K562 (cell line): ENCODE data around the gene FXYD4. TPM values are rescaled to one million over a fixed set of nuclear protein-coding genes. Genes with fewer than 3 reads are reported as not detected.

Experiments used
- ATAC-seq: fragments of 200-7000 bp; cut with Tn5 transposase; 3 replicates; pipeline ENCODE4 v1.9.1; 2020; ENCODE audit warnings: moderate library complexity
- BruUV-seq: library from RNA; stranded (reverse); fragments of 400-500 nt; replicated peaks from 2 replicates; lab custom pipeline; 2021; lab: Mats Ljungman, UMichigan
- CTCF ChIA-PET: fragments of 300-600 bp; formaldehyde crosslinking; extraction: SDS; loops from one replicate; lab custom pipeline; 2021; ENCODE audit warnings: low intra/inter-chr PET ratio; lab: Yijun Ruan, JAX
- POLR2A ChIA-PET: fragments of 300-600, 350-650 bp; sonication (Branson Sonifier 250); formaldehyde crosslinking; extraction: SDS; loops from one replicate; lab custom pipeline; 2021; ENCODE audit warnings: antibody characterized with exemption, inconsistent platforms; lab: Yijun Ruan, JAX
- DNase-seq, 4 experiments: peaks; one replicate each; pipeline versions ENCODE4 v3.0.0 to v3.0.0-alpha.2; 2011 to 2018; ENCODE audit warnings: low spot score in 3 of 4, mixed read lengths in 3 of 4; ENCODE audit errors: extremely low read depth in 1 of 4
- FAIRE-seq: peaks from 2 replicates; lab custom pipeline; 2011; peaks lifted over from hg19 to GRCh38; lab: Jason Lieb, UNC
- H2AFZ ChIP-seq: 2 replicates; pipeline ENCODE4 v1.6.0; 2011; ENCODE audit warnings: low read depth, low read length, control low read depth, inconsistent platforms
- H3K27ac ChIP-seq: fragments of 200-600 bp; 3 replicates; pipeline ENCODE4 v1.8.0; 2011; ENCODE audit warnings: low read depth, mild to moderate bottlenecking, control low read depth, inconsistent platforms, low read length, moderate library complexity, mixed read lengths; ENCODE audit errors: extremely low read depth
- H3K27me3 ChIP-seq, 2 experiments: fragments of 300-600 bp in 1 of 2; 2 replicates in 1 of 2; 3 replicates in 1 of 2; pipeline versions ENCODE4 v1.6.0 to v1.8.0; 2011; ENCODE audit warnings: inconsistent platforms in 2 of 2, low read length in 2 of 2, mild to moderate bottlenecking in 1 of 2, mixed read lengths in 1 of 2, moderate library complexity in 1 of 2; ENCODE audit not compliant: control insufficient read depth in 2 of 2, insufficient read depth in 2 of 2
- H3K36me3 ChIP-seq: fragments of 300-600 bp; 3 replicates; pipeline ENCODE4 v1.8.0; 2011; ENCODE audit warnings: mild to moderate bottlenecking, low read length, inconsistent platforms; ENCODE audit not compliant: control insufficient read depth, insufficient read depth
- H3K4me1 ChIP-seq, 2 experiments: fragments of 200-600 bp in 1 of 2; replicated peaks in 1 of 2; 2 replicates in 1 of 2; 3 replicates in 1 of 2; pipeline versions ENCODE4 v1.5.1 to v1.8.0; 2011; ENCODE audit warnings: inconsistent platforms in 2 of 2, low read length in 2 of 2, mild to moderate bottlenecking in 1 of 2, mixed read lengths in 1 of 2, moderate library complexity in 1 of 2; ENCODE audit not compliant: control insufficient read depth in 2 of 2, insufficient read depth in 2 of 2
- H3K4me2 ChIP-seq: 2 replicates; pipeline ENCODE4 v1.6.1; 2011; ENCODE audit warnings: low read length, control low read depth, inconsistent platforms, mixed read lengths; ENCODE audit not compliant: insufficient read depth
- H3K4me3 ChIP-seq: fragments of 200-600 bp; sonication (generic), shearing (Covaris generic); 2 replicates; pipeline ENCODE4 v1.5.1; 2016; ENCODE audit warnings: control low read depth, inconsistent platforms
- H3K79me2 ChIP-seq: fragments of 200-600 bp; 3 replicates; pipeline ENCODE4 v1.8.0; 2011; ENCODE audit warnings: low read length, inconsistent platforms; ENCODE audit not compliant: control insufficient read depth, insufficient read depth
- H3K9ac ChIP-seq, 2 experiments: 2 replicates each; pipeline versions ENCODE4 v1.6.0 to v1.6.1; 2011; ENCODE audit warnings: low read depth in 2 of 2, low read length in 2 of 2, control low read depth in 1 of 2, inconsistent platforms in 1 of 2, mild to moderate bottlenecking in 1 of 2, mixed read lengths in 1 of 2; ENCODE audit not compliant: insufficient read depth in 1 of 2
- H3K9me1 ChIP-seq: one replicate; pipeline ENCODE4 v1.6.0; 2011; ENCODE audit warnings: inconsistent platforms, mild to moderate bottlenecking, low read length, moderate library complexity; ENCODE audit not compliant: control insufficient read depth, insufficient read depth
- H3K9me3 ChIP-seq: replicated peaks from 2 replicates; pipeline ENCODE4 v1.5.1; 2011; ENCODE audit warnings: low read depth, low read length, inconsistent platforms; ENCODE audit not compliant: control insufficient read depth, insufficient read depth
- H4K20me1 ChIP-seq: replicated peaks from 2 replicates; pipeline ENCODE4 v1.6.1; 2011; ENCODE audit warnings: low read length, inconsistent platforms, mixed read lengths; ENCODE audit not compliant: control insufficient read depth, insufficient read depth
- CTBP1 ChIP-seq: fragments of 450-650 bp; IDR thresholded peaks from 2 replicates; pipeline ENCODE4 v1.6.1; 2016; ENCODE audit warnings: borderline replicate concordance
- MAZ ChIP-seq, 2 experiments: fragments of 450-650 bp in 1 of 2; sonication (generic) in 1 of 2; formaldehyde crosslinking; IDR thresholded peaks in 1 of 2; conservative IDR thresholded peaks in 1 of 2; 2 replicates each; pipeline versions ENCODE4 v1.4.0 to v1.5.0; 2020; ENCODE audit warnings: mild to moderate bottlenecking in 1 of 2, missing genetic modification reagents in 1 of 2
- TFAP4 ChIP-seq: sonication (generic); formaldehyde crosslinking; IDR thresholded peaks from 2 replicates; pipeline ENCODE4 v1.8.0; 2022; ENCODE audit warnings: missing genetic modification reagents, mild to moderate bottlenecking, moderate library complexity, borderline replicate concordance
- THRB ChIP-seq: fragments of 450-650 bp; formaldehyde crosslinking; conservative IDR thresholded peaks from 2 replicates; pipeline ENCODE4 v1.4.0; 2022; ENCODE audit warnings: mild to moderate bottlenecking, missing genetic modification characterization
- ZEB2 ChIP-seq: fragments of 450-650 bp; IDR thresholded peaks from 2 replicates; pipeline ENCODE4 v1.6.1; 2016
- WGBS: fragments of 100-300 bp; shearing (Covaris generic); methylation state at CpG from one replicate; pipeline ENCODE4 v1.1.6; 2016; ENCODE audit warnings: low coverage, mixed read lengths; ENCODE audit not compliant: insufficient coverage; ENCODE audit errors: missing lambda C conversion rate; 5-methylcytosine and 5-hydroxymethylcytosine counted together
- in situ Hi-C: fragments of 300-500 bp; cut with MboI; formaldehyde crosslinking; loops from 4 replicates; pipeline ENCODE4 v1.15.0; 2018; ENCODE audit warnings: inconsistent platforms, mixed read lengths
- intact Hi-C: fragments of 100-400 bp; cut with micrococcal nuclease; formaldehyde crosslinking; loops from 2 replicates; pipeline ENCODE4 v1.14.2; 2022
- polyA plus RNA-seq, 8 experiments: library from polyadenylated mRNA; depleted of rRNA in 4 of 8; stranded (reverse) in 5 of 8; unstranded in 3 of 8; fragments of >200 nt; fragmentation: Nextera tagmentation in 2 of 8; fragmentation: Illumina TruSeq in 1 of 8; extraction: Ambion mirVana in 2 of 8; extraction: Trizol in 1 of 8; gene quantifications; 2 replicates each; pipeline versions ENCODE4 v1.2.1 to v1.2.3, GENCODE V29; 2011 to 2014; ENCODE audit warnings: inconsistent platforms in 1 of 8, missing spikeins in 1 of 8
- total RNA-seq, 7 experiments: library from RNA; depleted of rRNA in 6 of 7; stranded (reverse); fragments of >200 nt in 6 of 7; fragmentation: Illumina TruSeq in 2 of 7; extraction: Trizol in 2 of 7; gene quantifications; 2 replicates each; pipeline versions ENCODE4 v1.2.1 to v1.2.3, GENCODE V29; 2011 to 2021; ENCODE audit warnings: low replicate concordance in 1 of 7

Gene FXYD4
- total and polyA plus RNA-seq, 9 of the 15 experiments (the other 6 are each of a cell fraction or from before 2014, with no cell fraction given), result not detected

- DNase-seq (no peak), FAIRE-seq (no peak), ATAC-seq (no peak)
- H2AFZ ChIP-seq, result no peak overlapping the region
- TF ChIP-seq TFAP4 (0 out of 2 replicates have a peak, but pooled peaks have one; percentile 13), CTBP1 (peak; percentile 53; the same call in 1 of the 2 replicates), ZEB2 (peak; percentile 61; the same call in 1 of the 2 replicates), THRB (no peak), MAZ (CRISPR knock-in tag; conservative IDR thresholded peaks at IDR 0.05 in 1 of 2, IDR thresholded peaks at IDR 0.05 in 1 of 2) (no peak)
- 4% methylated on average over 7 of the region's 7 CpGs for WGBS
- H3K36me3 ChIP-seq, result no peaks in the 10 kb centered on the region
- BruUV-seq, result no TSS peak
- no peaks in the 10 kb centered on the region for H3K79me2 ChIP-seq
- H3K4me1 ChIP-seq, result peaks cover 6 to 13% of the 10 kb centered on the region in 2 experiments
- CTCF ChIA-PET, result no interaction called here
- H3K9me3 ChIP-seq, result no peaks in the 10 kb centered on the region
- H3K27me3 ChIP-seq, result peaks cover 13 to 19% of the 10 kb centered on the region in 2 experiments; a peak in 4 of 5 replicates
- no peaks in the 10 kb centered on the region for H3K9me1 ChIP-seq
- in situ Hi-C loops (no loop called here), intact Hi-C loops (no loop called here)
- no peak overlapping the region for H3K4me2 ChIP-seq
- no peaks in the 10 kb centered on the region for H4K20me1 ChIP-seq
- no peak overlapping the region for H3K4me3 ChIP-seq
- no peak overlapping the region for H3K9ac ChIP-seq
- POLR2A ChIA-PET, result no interaction called here
- H3K27ac ChIP-seq, result no peak overlapping the region
Measured at GRCh38 chr10:43350156-43350555, 21.3 kb upstream of the FXYD4 start.
